HL-60 (cell line): ENCODE data around the gene SLC6A14.

Experiments used
- DNase-seq, 2 experiments: peaks; one replicate each; pipeline ENCODE4 v3.0.0-alpha.2; 2010 to 2020; ENCODE audit warnings: low read depth in 1 of 2, low spot score in 1 of 2
- H3K27ac ChIP-seq: fragments of 250-450 bp; sonication (Bioruptor Pico); replicated peaks from 2 replicates; pipeline ENCODE4 v1.5.1; 2020; ENCODE audit warnings: mild to moderate bottlenecking, moderate library complexity
- H3K27me3 ChIP-seq: fragments of 250-450 bp; sonication (Bioruptor Pico); 2 replicates; pipeline ENCODE4 v1.5.1; 2021; ENCODE audit warnings: mild to moderate bottlenecking, moderate library complexity; ENCODE audit not compliant: insufficient read depth, poor library complexity, severe bottlenecking
- H3K4me3 ChIP-seq: replicated peaks from 2 replicates; pipeline ENCODE4 v1.5.1; 2011; ENCODE audit warnings: mild to moderate bottlenecking, control low read depth, low read length; ENCODE audit not compliant: insufficient read depth
- CTCF ChIP-seq: IDR thresholded peaks from one replicate; pipeline ENCODE4 v1.5.1; 2011; ENCODE audit warnings: low read length, control low read depth, inconsistent platforms; ENCODE audit not compliant: insufficient read depth
- GABPA ChIP-seq: IDR thresholded peaks from 2 replicates; pipeline ENCODE4 v1.6.1; 2012; ENCODE audit warnings: low read depth
- POLR2AphosphoS5 ChIP-seq: IDR thresholded peaks from 2 replicates; pipeline ENCODE4 v1.6.1; 2012; ENCODE audit warnings: low read depth
- REST ChIP-seq: IDR thresholded peaks from 2 replicates; pipeline ENCODE4 v1.6.1; 2012; ENCODE audit warnings: low read depth; ENCODE audit not compliant: insufficient replicate concordance
- SPI1 ChIP-seq: IDR thresholded peaks from 2 replicates; pipeline ENCODE4 v1.6.1; 2012; ENCODE audit warnings: low read depth, mild to moderate bottlenecking, borderline replicate concordance
- long read RNA-seq: library from polyadenylated mRNA; unstranded; transcript quantifications from one replicate; pipeline ENCODE4 v2.0.0, GENCODE V29; 2020

SLC6A14 gene
- long read RNA-seq, result 0 reads

GRCh38 chrX:116436358-116436816 is at the start of gene SLC6A14:
Gene SLC6A14 (plus strand): TSS chrX:116436606. CDS start chrX:116436710, 104 bp downstream.
- no peak for TF ChIP-seq SPI1
- TF ChIP-seq POLR2AphosphoS5, result no peak
- TF ChIP-seq REST, result no peak
- TF ChIP-seq GABPA, result no peak
- no peak for TF ChIP-seq CTCF
- H3K27ac ChIP-seq, result no peak within 1 kb of the TSS
- DNase-seq, result no peak
- H3K27me3 ChIP-seq, result no peaks in the 10 kb centered on the region
- no peak within 1 kb of the TSS for H3K4me3 ChIP-seq

GRCh38 chrX:116395752-116396151 is 40.7 kb upstream of the SLC6A14 start:
- DNase-seq, result no peak
- H3K27me3 ChIP-seq, result no peaks in the 10 kb centered on the region
- no peak overlapping the region for H3K27ac ChIP-seq
- no peak for TF ChIP-seq SPI1
- TF ChIP-seq CTCF, result no peak
- no peak for TF ChIP-seq POLR2AphosphoS5
- no peak for TF ChIP-seq GABPA
- no peak for TF ChIP-seq REST
- no peak overlapping the region for H3K4me3 ChIP-seq

GRCh38 chrX:116399681-116400080 is 36.7 kb upstream of the SLC6A14 start:
- H3K4me3 ChIP-seq, result no peak overlapping the region

More at GRCh38 chrX:116399681-116400080, 36.7 kb upstream of the SLC6A14 start:
- Histone ChIP-seq H3K27me3 (no peaks in the 10 kb centered on the region), H3K27ac (no peak overlapping the region)
- DNase-seq, result no peak
- TF ChIP-seq SPI1 (no peak), REST (no peak), CTCF (no peak), GABPA (no peak), POLR2AphosphoS5 (no peak)
